Measurements from ENCODE around the gene CCT3. TPM values are rescaled to one million over a fixed set of nuclear protein-coding genes. Genes with fewer than 3 reads are reported as not detected.

CCT3 gene
- total and polyA plus RNA-seq, 10 of the 15 experiments (the other 5 are each of a cell fraction or from before 2014, with no cell fraction given) = 319 to 585 (median 427) TPM

- H3K9ac ChIP-seq (ENCODE audit: control insufficient read depth, insufficient read depth, low read length) = peak overlapping the region; percentile 81
- peak overlapping the region; percentile 94 for H3K4me2 ChIP-seq (ENCODE audit: control insufficient read depth, insufficient read depth)
- 2% methylated on average over 14 of the region's 14 CpGs for WGBS (ENCODE audit: insufficient coverage, insufficient replicate concordance, low lambda C conversion rate, missing lambda C conversion rate)
- no peaks in the 10 kb centered on the region for H3K4me1 ChIP-seq (ENCODE audit: control insufficient read depth, insufficient read depth, low read length)
- H3K27me3 ChIP-seq (replicated peaks in 1 of 2; ENCODE audit: control insufficient read depth in 2 of 2, insufficient read depth in 2 of 2, low read length in 1 of 2) = no peaks in the 10 kb centered on the region
- intact Hi-C loops (cut with micrococcal nuclease; ENCODE audit: unreplicated experiment) = no loop called here
- H3K4me3 ChIP-seq = peak overlapping the region; percentile 96
- ATAC-seq (no peak), FAIRE-seq (no peak), DNase-seq (ENCODE audit: low read depth, low spot score) (no peak)
- H3K79me2 ChIP-seq (ENCODE audit: control insufficient read depth, insufficient read depth, low read length) = peaks cover 38% of the 10 kb centered on the region
- no TSS peak for BruUV-seq (replicated peaks)
- peak overlapping the region; percentile 93 for H2AFZ ChIP-seq (ENCODE audit: control insufficient read depth, low read depth, low read length)
- in situ Hi-C loops (cut with MboI) = no loop called here
- peak overlapping the region; percentile 76 for H3K27ac ChIP-seq (ENCODE audit: control insufficient read depth, insufficient read depth)
- H3K36me3 ChIP-seq (ENCODE audit: control insufficient read depth in 2 of 2, insufficient read depth in 2 of 2, low read length in 1 of 2) = peaks cover 0 to 21% of the 10 kb centered on the region in 2 experiments; a peak in 3 of 4 replicates
- no peaks in the 10 kb centered on the region for H4K20me1 ChIP-seq (ENCODE audit: control insufficient read depth, insufficient read depth)
- no peak for TF ChIP-seq MEF2A (IDR thresholded peaks at IDR 0.05; ENCODE audit: insufficient read depth, low read depth, low read length)
- no peak for TF ChIP-seq ZBTB33 (IDR thresholded peaks at IDR 0.05)
- no peak for TF ChIP-seq CHD1 (IDR thresholded peaks at IDR 0.05; ENCODE audit: low read depth, low read length)
- peak; percentile 71 for TF ChIP-seq NKRF (conservative IDR thresholded peaks at IDR 0.05)
- TF ChIP-seq RB1 (IDR thresholded peaks at IDR 0.05; ENCODE audit: borderline replicate concordance) = peak; percentile 46; the same call in 1 of the 2 replicates
- no peak for TF ChIP-seq EGR1 (IDR thresholded peaks at IDR 0.05; ENCODE audit: borderline replicate concordance in 1 of 2, low read depth in 2 of 2, low read length in 2 of 2)
- TF ChIP-seq ZNF217 (IDR thresholded peaks at IDR 0.05) = no peak
- TF ChIP-seq PBX3 (IDR thresholded peaks at IDR 0.05; ENCODE audit: insufficient replicate concordance, low read depth, low read length) = no peak
- no peak for TF ChIP-seq ZNF384 (IDR thresholded peaks at IDR 0.05; ENCODE audit: borderline replicate concordance, low read depth, low read length)
- TF ChIP-seq IKZF2 (IDR thresholded peaks at IDR 0.05) = 0 out of 4 replicates have a peak, but pooled peaks of 1 of the 2 experiments have one; percentile 1
- no peak for TF ChIP-seq POLR2A (IDR thresholded peaks at IDR 0.05; ENCODE audit: low read depth, low read length)
- no peak for TF ChIP-seq SUPT20H (IDR thresholded peaks at IDR 0.05; ENCODE audit: borderline replicate concordance, control insufficient read depth, low read depth, low read length)
- SMC1A ChIA-PET (ENCODE audit: uncharacterized antibody, unreplicated experiment) = interaction anchor here (0.6 to 1.0 kb wide), 3 partner anchors 12 to 291 kb away, joined by 3 to 4 read pairs (median 4); no protein-coding TSS in a partner anchor
- POLR2A ChIA-PET = interaction anchor here (0.6 to 1.1 kb wide), 6 partner anchors 13 to 403 kb away, joined by 3 to 6 read pairs (median 3); partner anchors contain the start of genes MRPL24, PMF1 and SMG5
- no peaks in the 10 kb centered on the region for H3K9me3 ChIP-seq (replicated peaks; ENCODE audit: control insufficient read depth, insufficient read depth, low read length)
- RAD21 ChIA-PET (ENCODE audit: unreplicated experiment) = interaction anchor here (0.5 to 1.0 kb wide), 3 partner anchors 55 to 719 kb away, joined by 3 to 5 read pairs (median 3); partner anchors contain the start of gene SMG5
- CTCF ChIA-PET = interaction anchor here (0.6 to 2.2 kb wide), 9 partner anchors 19 to 322 kb away, joined by 3 to 10 read pairs (median 4); partner anchors contain the start of gene SMG5
Observed at GRCh38 chr1:156337888-156338179, 258 bp downstream of the CCT3 start.

Data from GM12878 (cell line).